SK-N-SH treated with all-trans-retinoic acid at 6 μM for 48 hours (cell line): ENCODE results near the gene CPEB3.

ENCODE experiments used
- ATAC-seq: fragments of 200-7000 bp; cut with Tn5 transposase; 3 replicates; pipeline ENCODE4 v1.9.1; 2020; ENCODE audit warnings: mild to moderate bottlenecking, moderate library complexity
- ARNTL ChIP-seq: fragments of 450-650 bp; formaldehyde crosslinking; IDR thresholded peaks from 2 replicates; pipeline ENCODE4 v1.5.0; 2020; ENCODE audit warnings: low read depth, mild to moderate bottlenecking, moderate library complexity, borderline replicate concordance
- BACH2 ChIP-seq: fragments of 250-450 bp; sonication (Bioruptor Pico); IDR thresholded peaks from 2 replicates; pipeline ENCODE4 v1.9.0; 2021; ENCODE audit warnings: mild to moderate bottlenecking, borderline replicate concordance
- ESRRG ChIP-seq: fragments of 250-450 bp; sonication (Bioruptor Pico); IDR thresholded peaks from 2 replicates; pipeline ENCODE4 v1.6.1; 2021; ENCODE audit warnings: mild to moderate bottlenecking
- GLIS3 ChIP-seq: fragments of 250-450 bp; sonication (Bioruptor Pico); IDR thresholded peaks from 2 replicates; pipeline ENCODE4 v1.5.0; 2020; ENCODE audit warnings: mild to moderate bottlenecking, moderate library complexity
- ISL1 ChIP-seq: fragments of 250-450 bp; sonication (Bioruptor Pico); IDR thresholded peaks from 2 replicates; pipeline ENCODE4 v2.1.2; 2022; ENCODE audit warnings: mild to moderate bottlenecking, moderate library complexity
- OSR1 ChIP-seq: fragments of 250-450 bp; sonication (Bioruptor Pico); IDR thresholded peaks from 2 replicates; pipeline ENCODE4 v1.8.0; 2022; ENCODE audit warnings: moderate library complexity, mild to moderate bottlenecking, inconsistent platforms
- RARB ChIP-seq: fragments of 250-450 bp; sonication (Bioruptor Pico); IDR thresholded peaks from 2 replicates; pipeline ENCODE4 v1.8.0; 2021; ENCODE audit warnings: mild to moderate bottlenecking, moderate library complexity
- TCF4 ChIP-seq: fragments of 250-450 bp; sonication (Bioruptor Pico); IDR thresholded peaks from 2 replicates; pipeline ENCODE4 v1.8.0; 2021; ENCODE audit warnings: mild to moderate bottlenecking, moderate library complexity, borderline replicate concordance
- TOX ChIP-seq: fragments of 250-450 bp; sonication (Bioruptor Pico); IDR thresholded peaks from 2 replicates; pipeline ENCODE4 v1.8.0; 2021; ENCODE audit warnings: mild to moderate bottlenecking, moderate library complexity, borderline replicate concordance
- ZC3H10 ChIP-seq: fragments of 250-450 bp; sonication (Bioruptor Pico); IDR thresholded peaks from 2 replicates; pipeline ENCODE4 v1.5.1; 2021; ENCODE audit warnings: mild to moderate bottlenecking, moderate library complexity
- ZFP3 ChIP-seq: fragments of 250-450 bp; sonication (Bioruptor Pico); IDR thresholded peaks from 2 replicates; pipeline ENCODE4 v1.5.0; 2020; ENCODE audit warnings: mild to moderate bottlenecking, moderate library complexity
- ZFP30 ChIP-seq: fragments of 450-650 bp; formaldehyde crosslinking; IDR thresholded peaks from 2 replicates; pipeline ENCODE4 v1.5.0; 2022; ENCODE audit warnings: mild to moderate bottlenecking, moderate library complexity
- ZNF565 ChIP-seq: fragments of 450-650 bp; formaldehyde crosslinking; conservative IDR thresholded peaks from 2 replicates; pipeline ENCODE4 v1.5.0; 2020; ENCODE audit warnings: low read depth, mild to moderate bottlenecking, moderate library complexity
- ZNF70 ChIP-seq: fragments of 450-650 bp; formaldehyde crosslinking; IDR thresholded peaks from 2 replicates; pipeline ENCODE4 v1.5.0; 2020; ENCODE audit warnings: mild to moderate bottlenecking, moderate library complexity
- ZNF8 ChIP-seq: fragments of 450-650 bp; formaldehyde crosslinking; IDR thresholded peaks from 2 replicates; pipeline ENCODE4 v1.5.0; 2020; ENCODE audit warnings: mild to moderate bottlenecking, moderate library complexity
- TF ChIP-seq, protein P1 (sequence below): fragments of 250-450 bp; sonication (Bioruptor Pico); IDR thresholded peaks from 2 replicates; pipeline ENCODE4 v1.5.0; 2020; ENCODE audit warnings: mild to moderate bottlenecking, moderate library complexity
- TF ChIP-seq, protein P2 (sequence below): fragments of 250-450 bp; sonication (Bioruptor Pico); IDR thresholded peaks from 2 replicates; pipeline ENCODE4 v1.8.0; 2021; ENCODE audit warnings: low read depth, mild to moderate bottlenecking, moderate library complexity, borderline replicate concordance
- TF ChIP-seq, protein P3 (sequence below): fragments of 250-450 bp; sonication (Bioruptor Pico); IDR thresholded peaks from 2 replicates; pipeline ENCODE4 v1.5.1; 2021; ENCODE audit warnings: mild to moderate bottlenecking, moderate library complexity
- TF ChIP-seq, protein P4 (sequence below): fragments of 250-450 bp; sonication (Bioruptor Pico); IDR thresholded peaks from 2 replicates; pipeline ENCODE4 v1.8.0; 2020; ENCODE audit warnings: mild to moderate bottlenecking, moderate library complexity, borderline replicate concordance

CPEB3 gene

DNA sequence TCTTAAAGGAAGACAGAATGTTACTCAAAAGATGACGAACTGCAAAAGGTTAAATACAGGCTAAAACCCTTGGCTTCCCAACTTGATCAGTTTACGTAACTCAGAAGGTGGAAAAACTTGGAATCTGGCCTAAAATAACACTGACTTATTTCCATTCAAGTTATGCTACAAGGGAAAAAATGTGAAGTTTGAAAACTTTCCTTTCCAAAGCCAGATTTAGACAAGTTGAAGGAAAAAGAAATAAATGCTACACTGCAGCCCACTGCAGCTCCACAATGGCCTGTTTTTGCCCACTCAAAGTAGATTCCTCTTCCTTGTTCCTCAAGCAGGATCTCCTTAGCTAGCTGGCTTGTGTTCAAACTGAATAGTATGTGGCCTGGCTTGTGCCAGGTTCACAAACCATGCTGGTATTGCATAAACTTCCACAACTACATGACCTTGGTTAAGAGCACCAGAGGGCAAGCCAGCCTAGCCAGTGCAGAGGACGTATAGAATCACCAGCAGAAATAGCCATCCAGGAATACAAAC, 166.2 kb downstream of the CPEB3 start:
- TF ChIP-seq TCF4 (CRISPR knock-in tag) (no peak), ISL1 (0 out of 2 replicates have a peak, but pooled peaks have one; percentile 8), GLIS3 (CRISPR knock-in tag) (no peak)
- TF ChIP-seq, protein P1, sequence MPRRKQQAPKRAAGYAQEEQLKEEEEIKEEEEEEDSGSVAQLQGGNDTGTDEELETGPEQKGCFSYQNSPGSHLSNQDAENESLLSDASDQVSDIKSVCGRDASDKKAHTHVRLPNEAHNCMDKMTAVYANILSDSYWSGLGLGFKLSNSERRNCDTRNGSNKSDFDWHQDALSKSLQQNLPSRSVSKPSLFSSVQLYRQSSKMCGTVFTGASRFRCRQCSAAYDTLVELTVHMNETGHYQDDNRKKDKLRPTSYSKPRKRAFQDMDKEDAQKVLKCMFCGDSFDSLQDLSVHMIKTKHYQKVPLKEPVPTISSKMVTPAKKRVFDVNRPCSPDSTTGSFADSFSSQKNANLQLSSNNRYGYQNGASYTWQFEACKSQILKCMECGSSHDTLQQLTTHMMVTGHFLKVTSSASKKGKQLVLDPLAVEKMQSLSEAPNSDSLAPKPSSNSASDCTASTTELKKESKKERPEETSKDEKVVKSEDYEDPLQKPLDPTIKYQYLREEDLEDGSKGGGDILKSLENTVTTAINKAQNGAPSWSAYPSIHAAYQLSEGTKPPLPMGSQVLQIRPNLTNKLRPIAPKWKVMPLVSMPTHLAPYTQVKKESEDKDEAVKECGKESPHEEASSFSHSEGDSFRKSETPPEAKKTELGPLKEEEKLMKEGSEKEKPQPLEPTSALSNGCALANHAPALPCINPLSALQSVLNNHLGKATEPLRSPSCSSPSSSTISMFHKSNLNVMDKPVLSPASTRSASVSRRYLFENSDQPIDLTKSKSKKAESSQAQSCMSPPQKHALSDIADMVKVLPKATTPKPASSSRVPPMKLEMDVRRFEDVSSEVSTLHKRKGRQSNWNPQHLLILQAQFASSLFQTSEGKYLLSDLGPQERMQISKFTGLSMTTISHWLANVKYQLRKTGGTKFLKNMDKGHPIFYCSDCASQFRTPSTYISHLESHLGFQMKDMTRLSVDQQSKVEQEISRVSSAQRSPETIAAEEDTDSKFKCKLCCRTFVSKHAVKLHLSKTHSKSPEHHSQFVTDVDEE (CRISPR knock-in tag): no peak
- peak; percentile 84 for ATAC-seq

DNA sequence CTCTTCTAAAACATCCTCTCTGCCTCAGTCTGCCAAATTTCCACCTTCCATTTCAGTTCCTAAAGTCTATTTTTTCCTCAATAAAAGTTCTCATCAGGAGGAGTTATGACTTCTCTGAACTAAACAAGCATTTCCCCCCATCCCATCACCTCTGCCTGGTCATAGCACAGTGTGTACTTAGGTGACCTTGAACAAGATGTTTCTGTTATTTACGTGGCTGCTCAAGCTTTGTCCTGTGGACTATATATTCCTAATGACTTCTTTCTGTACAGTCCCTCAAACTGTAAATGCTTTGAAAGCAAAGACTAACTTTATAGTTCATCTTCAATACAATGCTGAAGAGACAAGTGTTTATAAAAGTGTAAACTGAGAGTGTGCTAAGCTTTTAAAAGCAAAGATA, 166.9 kb downstream of the CPEB3 start:
- TF ChIP-seq ZC3H10 (CRISPR knock-in tag) (no peak), ESRRG (CRISPR knock-in tag) (no peak), ZFP3 (CRISPR knock-in tag) (no peak), GLIS3 (CRISPR knock-in tag) (no peak), TCF4 (CRISPR knock-in tag) (no peak), BACH2 (CRISPR knock-in tag) (no peak), TOX (CRISPR knock-in tag) (no peak), ZNF565 (CRISPR knock-in tag) (no peak), ZNF8 (CRISPR knock-in tag) (no peak), OSR1 (CRISPR knock-in tag) (no peak)
- TF ChIP-seq, protein P2, sequence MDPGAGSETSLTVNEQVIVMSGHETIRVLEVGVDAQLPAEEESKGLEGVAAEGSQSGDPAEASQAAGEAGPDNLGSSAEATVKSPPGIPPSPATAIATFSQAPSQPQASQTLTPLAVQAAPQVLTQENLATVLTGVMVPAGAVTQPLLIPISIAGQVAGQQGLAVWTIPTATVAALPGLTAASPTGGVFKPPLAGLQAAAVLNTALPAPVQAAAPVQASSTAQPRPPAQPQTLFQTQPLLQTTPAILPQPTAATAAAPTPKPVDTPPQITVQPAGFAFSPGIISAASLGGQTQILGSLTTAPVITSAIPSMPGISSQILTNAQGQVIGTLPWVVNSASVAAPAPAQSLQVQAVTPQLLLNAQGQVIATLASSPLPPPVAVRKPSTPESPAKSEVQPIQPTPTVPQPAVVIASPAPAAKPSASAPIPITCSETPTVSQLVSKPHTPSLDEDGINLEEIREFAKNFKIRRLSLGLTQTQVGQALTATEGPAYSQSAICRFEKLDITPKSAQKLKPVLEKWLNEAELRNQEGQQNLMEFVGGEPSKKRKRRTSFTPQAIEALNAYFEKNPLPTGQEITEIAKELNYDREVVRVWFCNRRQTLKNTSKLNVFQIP (CRISPR knock-in tag): no peak
- TF ChIP-seq, protein P1 (CRISPR knock-in tag): no peak
- TF ChIP-seq, protein P3, sequence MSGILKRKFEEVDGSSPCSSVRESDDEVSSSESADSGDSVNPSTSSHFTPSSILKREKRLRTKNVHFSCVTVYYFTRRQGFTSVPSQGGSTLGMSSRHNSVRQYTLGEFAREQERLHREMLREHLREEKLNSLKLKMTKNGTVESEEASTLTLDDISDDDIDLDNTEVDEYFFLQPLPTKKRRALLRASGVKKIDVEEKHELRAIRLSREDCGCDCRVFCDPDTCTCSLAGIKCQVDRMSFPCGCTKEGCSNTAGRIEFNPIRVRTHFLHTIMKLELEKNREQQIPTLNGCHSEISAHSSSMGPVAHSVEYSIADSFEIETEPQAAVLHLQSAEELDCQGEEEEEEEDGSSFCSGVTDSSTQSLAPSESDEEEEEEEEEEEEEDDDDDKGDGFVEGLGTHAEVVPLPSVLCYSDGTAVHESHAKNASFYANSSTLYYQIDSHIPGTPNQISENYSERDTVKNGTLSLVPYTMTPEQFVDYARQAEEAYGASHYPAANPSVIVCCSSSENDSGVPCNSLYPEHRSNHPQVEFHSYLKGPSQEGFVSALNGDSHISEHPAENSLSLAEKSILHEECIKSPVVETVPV (CRISPR knock-in tag): no peak
- TF ChIP-seq, protein P4, sequence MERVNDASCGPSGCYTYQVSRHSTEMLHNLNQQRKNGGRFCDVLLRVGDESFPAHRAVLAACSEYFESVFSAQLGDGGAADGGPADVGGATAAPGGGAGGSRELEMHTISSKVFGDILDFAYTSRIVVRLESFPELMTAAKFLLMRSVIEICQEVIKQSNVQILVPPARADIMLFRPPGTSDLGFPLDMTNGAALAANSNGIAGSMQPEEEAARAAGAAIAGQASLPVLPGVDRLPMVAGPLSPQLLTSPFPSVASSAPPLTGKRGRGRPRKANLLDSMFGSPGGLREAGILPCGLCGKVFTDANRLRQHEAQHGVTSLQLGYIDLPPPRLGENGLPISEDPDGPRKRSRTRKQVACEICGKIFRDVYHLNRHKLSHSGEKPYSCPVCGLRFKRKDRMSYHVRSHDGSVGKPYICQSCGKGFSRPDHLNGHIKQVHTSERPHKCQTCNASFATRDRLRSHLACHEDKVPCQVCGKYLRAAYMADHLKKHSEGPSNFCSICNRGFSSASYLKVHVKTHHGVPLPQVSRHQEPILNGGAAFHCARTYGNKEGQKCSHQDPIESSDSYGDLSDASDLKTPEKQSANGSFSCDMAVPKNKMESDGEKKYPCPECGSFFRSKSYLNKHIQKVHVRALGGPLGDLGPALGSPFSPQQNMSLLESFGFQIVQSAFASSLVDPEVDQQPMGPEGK (CRISPR knock-in tag): no peak
- peak; percentile 36; the same call in 2 of the 3 replicates for ATAC-seq

DNA sequence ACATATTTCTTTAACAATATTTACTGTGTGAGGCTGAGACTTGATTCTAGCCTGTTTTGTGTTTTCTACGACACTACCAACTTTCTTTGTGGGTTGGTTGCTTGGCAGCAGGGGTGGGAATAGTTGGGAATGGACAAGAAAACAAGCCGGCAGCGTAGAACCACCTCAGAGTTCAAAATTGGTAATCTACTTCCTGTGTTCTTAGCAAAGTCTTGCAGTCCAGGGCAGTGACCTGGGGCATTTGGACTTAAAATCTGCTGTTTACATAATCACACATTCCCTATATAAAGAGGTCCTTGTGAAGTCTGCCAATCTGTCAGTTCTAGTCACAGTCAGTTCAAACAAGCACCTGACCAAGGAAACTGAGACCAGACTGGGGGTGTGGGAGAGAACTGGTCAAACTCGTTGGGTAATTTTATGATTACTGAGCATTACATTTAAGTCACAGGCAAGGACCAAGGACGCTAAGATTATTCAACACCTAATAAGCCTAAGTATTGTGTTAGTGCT, 167.9 kb downstream of the CPEB3 start:
- TF ChIP-seq ZFP30 (no peak), ZNF70 (no peak), GLIS3 (CRISPR knock-in tag) (no peak), RARB (no peak), ZFP3 (CRISPR knock-in tag) (no peak), BACH2 (CRISPR knock-in tag) (no peak), ARNTL (no peak)
- ATAC-seq: no peak
